Measurements from ENCODE around the gene SMC6. TPM values are rescaled to one million over a fixed set of nuclear protein-coding genes. Genes with fewer than 3 reads are reported as not detected.

The SMC6 gene
- total RNA-seq, 3 donors from 2014 or later, result 17.0 to 23.4 (median 18.7) TPM

GRCh38 chr2:17620841-17621240 lies 132.8 kb downstream of the SMC6 start:
- Histone ChIP-seq H3K4me3 (peak overlapping the region in 1 of 3 donors; percentile 11), H3K27me3 (no peaks in the 10 kb centered on the region), H3K27ac (peak overlapping the region in 1 of 2 donors; percentile 49), H3K9me3 (no peaks in the 10 kb centered on the region), H3K36me3 (no peaks in the 10 kb centered on the region), H3K4me1 (no peaks in the 10 kb centered on the region)
- no peak for DNase-seq (ENCODE audit: low spot score in 2 of 2)
- TF ChIP-seq, protein P1, sequence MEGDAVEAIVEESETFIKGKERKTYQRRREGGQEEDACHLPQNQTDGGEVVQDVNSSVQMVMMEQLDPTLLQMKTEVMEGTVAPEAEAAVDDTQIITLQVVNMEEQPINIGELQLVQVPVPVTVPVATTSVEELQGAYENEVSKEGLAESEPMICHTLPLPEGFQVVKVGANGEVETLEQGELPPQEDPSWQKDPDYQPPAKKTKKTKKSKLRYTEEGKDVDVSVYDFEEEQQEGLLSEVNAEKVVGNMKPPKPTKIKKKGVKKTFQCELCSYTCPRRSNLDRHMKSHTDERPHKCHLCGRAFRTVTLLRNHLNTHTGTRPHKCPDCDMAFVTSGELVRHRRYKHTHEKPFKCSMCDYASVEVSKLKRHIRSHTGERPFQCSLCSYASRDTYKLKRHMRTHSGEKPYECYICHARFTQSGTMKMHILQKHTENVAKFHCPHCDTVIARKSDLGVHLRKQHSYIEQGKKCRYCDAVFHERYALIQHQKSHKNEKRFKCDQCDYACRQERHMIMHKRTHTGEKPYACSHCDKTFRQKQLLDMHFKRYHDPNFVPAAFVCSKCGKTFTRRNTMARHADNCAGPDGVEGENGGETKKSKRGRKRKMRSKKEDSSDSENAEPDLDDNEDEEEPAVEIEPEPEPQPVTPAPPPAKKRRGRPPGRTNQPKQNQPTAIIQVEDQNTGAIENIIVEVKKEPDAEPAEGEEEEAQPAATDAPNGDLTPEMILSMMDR (IDR thresholded peaks at IDR 0.05), result no peak
- TF ChIP-seq POLR2A (IDR thresholded peaks at IDR 0.05) (no peak), POLR2AphosphoS5 (IDR thresholded peaks at IDR 0.05) (no peak)
- intact Hi-C loops (cut with DNase I; ENCODE audit: low total_unique reads), result no loop called here

- H3K9me3 ChIP-seq, result no peaks in the 10 kb centered on the region
- H3K4me3 ChIP-seq, result peak overlapping the region in 1 of 3 donors; percentile 11
- peak overlapping the region; percentile 20 to 49 for H3K27ac ChIP-seq
- TF ChIP-seq POLR2A (IDR thresholded peaks at IDR 0.05) (no peak), POLR2AphosphoS5 (IDR thresholded peaks at IDR 0.05) (no peak)
- TF ChIP-seq, protein P1 (IDR thresholded peaks at IDR 0.05), result no peak
- DNase-seq (ENCODE audit: low spot score in 2 of 2), result peak in 1 of 2 donors; percentile 73
- H3K4me1 ChIP-seq, result no peaks in the 10 kb centered on the region
- no peaks in the 10 kb centered on the region for H3K27me3 ChIP-seq
- intact Hi-C loops (cut with DNase I; ENCODE audit: low total_unique reads), result no loop called here
- no peaks in the 10 kb centered on the region for H3K36me3 ChIP-seq
These were observed 133.3 kb downstream of the SMC6 start for GRCh38 chr2:17620280-17620679.

GRCh38 chr2:17617955-17618354 lies 135.7 kb downstream of the SMC6 start:
- no peak for TF ChIP-seq POLR2A (IDR thresholded peaks at IDR 0.05)
- no peak for TF ChIP-seq POLR2AphosphoS5 (IDR thresholded peaks at IDR 0.05)
- TF ChIP-seq, protein P1 (IDR thresholded peaks at IDR 0.05), result no peak
- Histone ChIP-seq H3K9me3 (no peaks in the 10 kb centered on the region), H3K27ac (no peak overlapping the region), H3K4me1 (no peaks in the 10 kb centered on the region), H3K36me3 (no peaks in the 10 kb centered on the region), H3K4me3 (no peak overlapping the region), H3K27me3 (no peaks in the 10 kb centered on the region)
- intact Hi-C loops (cut with DNase I; ENCODE audit: low total_unique reads), result no loop called here
- DNase-seq (ENCODE audit: low spot score in 2 of 2), result no peak

GRCh38 chr2:17617516-17617915 lies 136.1 kb downstream of the SMC6 start:
- DNase-seq (ENCODE audit: low spot score in 2 of 2), result no peak
- Histone ChIP-seq H3K27me3 (no peaks in the 10 kb centered on the region), H3K9me3 (no peaks in the 10 kb centered on the region), H3K4me1 (no peaks in the 10 kb centered on the region), H3K4me3 (no peak overlapping the region), H3K36me3 (no peaks in the 10 kb centered on the region), H3K27ac (no peak overlapping the region)
- intact Hi-C loops (cut with DNase I; ENCODE audit: low total_unique reads), result no loop called here
- TF ChIP-seq, protein P1 (IDR thresholded peaks at IDR 0.05), result no peak
- no peak for TF ChIP-seq POLR2AphosphoS5 (IDR thresholded peaks at IDR 0.05)
- no peak for TF ChIP-seq POLR2A (IDR thresholded peaks at IDR 0.05)

DNA sequence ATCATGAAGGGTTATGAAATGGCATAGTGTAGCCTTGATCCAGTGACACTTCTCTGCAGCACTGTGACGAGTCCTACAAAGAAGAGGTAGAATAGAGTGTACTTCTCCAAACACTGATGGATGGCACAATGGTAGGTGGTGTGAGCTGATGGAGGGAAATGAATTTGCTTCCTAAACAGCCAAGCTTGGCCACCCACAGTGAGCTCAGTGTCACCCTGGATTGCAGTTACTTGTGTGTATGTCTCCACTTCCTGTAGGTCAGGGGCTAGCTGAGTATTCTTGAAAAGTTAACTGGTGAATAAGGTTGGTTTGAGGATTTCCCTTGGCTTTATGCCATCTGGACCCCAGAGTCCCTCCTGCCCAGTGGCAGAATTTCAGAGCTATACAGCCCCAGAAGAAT lies 137.2 kb downstream of the SMC6 start:
- DNase-seq (ENCODE audit: low spot score in 2 of 2), result no peak
- Histone ChIP-seq H3K4me3 (no peak overlapping the region), H3K9me3 (no peaks in the 10 kb centered on the region), H3K27ac (peak overlapping the region; percentile 43 to 77), H3K27me3 (no peaks in the 10 kb centered on the region), H3K36me3 (no peaks in the 10 kb centered on the region), H3K4me1 (no peaks in the 10 kb centered on the region)
- intact Hi-C loops (cut with DNase I; ENCODE audit: low total_unique reads), result no loop called here
- TF ChIP-seq POLR2AphosphoS5 (IDR thresholded peaks at IDR 0.05) (no peak), POLR2A (IDR thresholded peaks at IDR 0.05) (no peak)
- TF ChIP-seq, protein P1 (IDR thresholded peaks at IDR 0.05), result no peak

Data from breast epithelium (tissue), 4 donors.